SH-SY5Y (cell line): ENCODE measurements around the gene HIRA.

Experiments used
- GATA2 ChIP-seq: IDR thresholded peaks from 2 replicates; pipeline ENCODE4 v1.6.1; 2011; ENCODE audit warnings: mild to moderate bottlenecking, low read depth, low read length
- GATA3 ChIP-seq: IDR thresholded peaks from 2 replicates; pipeline ENCODE4 v1.6.1; 2011; ENCODE audit warnings: low read depth, mild to moderate bottlenecking, low read length, moderate library complexity

- TF ChIP-seq GATA2 = no peak
- no peak for TF ChIP-seq GATA3
Measured at GRCh38 chr22:19352217-19352616, 79.3 kb downstream of the HIRA start.
